ENCODE data around the gene KRT71. TPM values are rescaled to one million over a fixed set of nuclear protein-coding genes. Genes with fewer than 3 reads are reported as not detected.

The KRT71 gene
- polyA plus RNA-seq, 4 donors, result not detected

- WGBS, 3 donors, result 74 to 82% (median 81%) methylated on average over 8 of the region's 8 CpGs
- H3K36me3 ChIP-seq (ENCODE audit: control insufficient read depth in 3 of 3, insufficient read depth in 2 of 3, low read depth in 1 of 3, low read length in 3 of 3), result no peaks in the 10 kb centered on the region
- FAIRE-seq, result no peak
- H3K4me1 ChIP-seq (ENCODE audit: control insufficient read depth in 3 of 3, insufficient read depth in 2 of 3, low read depth in 1 of 3, low read length in 2 of 3), result peaks cover 0 to 3% (median 2%) of the 10 kb centered on the region in 3 donors
- no peak overlapping the region for H3K27ac ChIP-seq (ENCODE audit: low read depth in 1 of 3, low read length in 2 of 3)
- no peak for DNase-seq
- H3K9me3 ChIP-seq (ENCODE audit: control insufficient read depth in 2 of 2, insufficient read depth in 1 of 2, low read depth in 1 of 2, low read length in 1 of 2), result no peaks in the 10 kb centered on the region
- peaks cover 0 to 3% (median 0%) of the 10 kb centered on the region in 3 donors for H3K27me3 ChIP-seq (ENCODE audit: control insufficient read depth in 3 of 3, insufficient read depth in 3 of 3, low read length in 3 of 3)
- H3K4me3 ChIP-seq (ENCODE audit: low read depth in 1 of 3, low read length in 3 of 3), result no peak overlapping the region
Measured at GRCh38 chr12:52526511-52526951, 26.4 kb downstream of the KRT71 start.

- Histone ChIP-seq H3K36me3 (ENCODE audit: control insufficient read depth in 3 of 3, insufficient read depth in 2 of 3, low read depth in 1 of 3, low read length in 3 of 3) (no peaks in the 10 kb centered on the region), H3K27ac (ENCODE audit: low read depth in 1 of 3, low read length in 2 of 3) (no peak overlapping the region), H3K27me3 (ENCODE audit: control insufficient read depth in 3 of 3, insufficient read depth in 3 of 3, low read length in 3 of 3) (peaks cover 0 to 3% (median 0%) of the 10 kb centered on the region in 3 donors), H3K9me3 (ENCODE audit: control insufficient read depth in 2 of 2, insufficient read depth in 1 of 2, low read depth in 1 of 2, low read length in 1 of 2) (no peaks in the 10 kb centered on the region), H3K4me1 (ENCODE audit: control insufficient read depth in 3 of 3, insufficient read depth in 2 of 3, low read depth in 1 of 3, low read length in 2 of 3) (peaks cover 0 to 8% (median 2%) of the 10 kb centered on the region in 3 donors), H3K4me3 (ENCODE audit: low read depth in 1 of 3, low read length in 3 of 3) (no peak overlapping the region)
- WGBS, 3 donors, result 78 to 83% (median 81%) methylated on average over 13 of the region's 13 CpGs
- DNase-seq, result no peak
- no peak for FAIRE-seq
Measured at GRCh38 chr12:52525661-52526499, 27.1 kb downstream of the KRT71 start.

GRCh38 chr12:52524898-52525591 lies 27.9 kb downstream of the KRT71 start:
- WGBS, 3 donors, result 72 to 79% (median 73%) methylated on average over 5 of the region's 5 CpGs
- DNase-seq (no peak), FAIRE-seq (no peak)
- Histone ChIP-seq H3K27ac (ENCODE audit: low read depth in 1 of 3, low read length in 2 of 3) (no peak overlapping the region), H3K9me3 (ENCODE audit: control insufficient read depth in 2 of 2, insufficient read depth in 1 of 2, low read depth in 1 of 2, low read length in 1 of 2) (no peaks in the 10 kb centered on the region), H3K27me3 (ENCODE audit: control insufficient read depth in 3 of 3, insufficient read depth in 3 of 3, low read length in 3 of 3) (peaks cover 0 to 3% (median 0%) of the 10 kb centered on the region in 3 donors), H3K36me3 (ENCODE audit: control insufficient read depth in 3 of 3, insufficient read depth in 2 of 3, low read depth in 1 of 3, low read length in 3 of 3) (no peaks in the 10 kb centered on the region), H3K4me1 (ENCODE audit: control insufficient read depth in 3 of 3, insufficient read depth in 2 of 3, low read depth in 1 of 3, low read length in 2 of 3) (peaks cover 0 to 9% (median 2%) of the 10 kb centered on the region in 3 donors), H3K4me3 (ENCODE audit: low read depth in 1 of 3, low read length in 3 of 3) (no peak overlapping the region)

GRCh38 chr12:52524241-52524897 lies 28.6 kb downstream of the KRT71 start:
- Histone ChIP-seq H3K4me1 (ENCODE audit: control insufficient read depth in 3 of 3, insufficient read depth in 2 of 3, low read depth in 1 of 3, low read length in 2 of 3) (peaks cover 0 to 9% (median 2%) of the 10 kb centered on the region in 3 donors), H3K9me3 (ENCODE audit: control insufficient read depth in 2 of 2, insufficient read depth in 1 of 2, low read depth in 1 of 2, low read length in 1 of 2) (no peaks in the 10 kb centered on the region), H3K36me3 (ENCODE audit: control insufficient read depth in 3 of 3, insufficient read depth in 2 of 3, low read depth in 1 of 3, low read length in 3 of 3) (no peaks in the 10 kb centered on the region), H3K27ac (ENCODE audit: low read depth in 1 of 3, low read length in 2 of 3) (no peak overlapping the region), H3K27me3 (ENCODE audit: control insufficient read depth in 3 of 3, insufficient read depth in 3 of 3, low read length in 3 of 3) (peaks cover 0 to 3% (median 0%) of the 10 kb centered on the region in 3 donors), H3K4me3 (ENCODE audit: low read depth in 1 of 3, low read length in 3 of 3) (no peak overlapping the region)
- 72 to 89% (median 83%) methylated on average over 6 of the region's 6 CpGs for WGBS, 3 donors
- FAIRE-seq (no peak), DNase-seq (no peak)

- H3K27me3 ChIP-seq (ENCODE audit: control insufficient read depth in 3 of 3, insufficient read depth in 3 of 3, low read length in 3 of 3), result peaks cover 0 to 3% (median 0%) of the 10 kb centered on the region in 3 donors
- H3K36me3 ChIP-seq (ENCODE audit: control insufficient read depth in 3 of 3, insufficient read depth in 2 of 3, low read depth in 1 of 3, low read length in 3 of 3), result no peaks in the 10 kb centered on the region
- FAIRE-seq (no peak), DNase-seq (no peak)
- 86 to 91% (median 88%) methylated on average over 4 of the region's 4 CpGs for WGBS, 3 donors
- peaks cover 0 to 9% (median 2%) of the 10 kb centered on the region in 3 donors for H3K4me1 ChIP-seq (ENCODE audit: control insufficient read depth in 3 of 3, insufficient read depth in 2 of 3, low read depth in 1 of 3, low read length in 2 of 3)
- no peak overlapping the region for H3K27ac ChIP-seq (ENCODE audit: low read depth in 1 of 3, low read length in 2 of 3)
- H3K4me3 ChIP-seq (ENCODE audit: low read depth in 1 of 3, low read length in 3 of 3), result no peak overlapping the region
- no peaks in the 10 kb centered on the region for H3K9me3 ChIP-seq (ENCODE audit: control insufficient read depth in 2 of 2, insufficient read depth in 1 of 2, low read depth in 1 of 2, low read length in 1 of 2)
Measured at GRCh38 chr12:52523824-52524223, 29.1 kb downstream of the KRT71 start.

GRCh38 chr12:52522346-52523011 lies 30.5 kb downstream of the KRT71 start:
- 53 to 75% (median 61%) methylated on average over 10 of the region's 10 CpGs for WGBS, 3 donors
- Histone ChIP-seq H3K4me3 (ENCODE audit: low read depth in 1 of 3, low read length in 3 of 3) (no peak overlapping the region), H3K4me1 (ENCODE audit: control insufficient read depth in 3 of 3, insufficient read depth in 2 of 3, low read depth in 1 of 3, low read length in 2 of 3) (peaks cover 0 to 9% (median 2%) of the 10 kb centered on the region in 3 donors), H3K27ac (ENCODE audit: low read depth in 1 of 3, low read length in 2 of 3) (no peak overlapping the region), H3K9me3 (ENCODE audit: control insufficient read depth in 2 of 2, insufficient read depth in 1 of 2, low read depth in 1 of 2, low read length in 1 of 2) (no peaks in the 10 kb centered on the region), H3K27me3 (ENCODE audit: control insufficient read depth in 3 of 3, insufficient read depth in 3 of 3, low read length in 3 of 3) (peaks cover 0 to 3% (median 0%) of the 10 kb centered on the region in 3 donors), H3K36me3 (ENCODE audit: control insufficient read depth in 3 of 3, insufficient read depth in 2 of 3, low read depth in 1 of 3, low read length in 3 of 3) (no peaks in the 10 kb centered on the region)
- no peak for DNase-seq
- FAIRE-seq, result no peak

- Histone ChIP-seq H3K9me3 (ENCODE audit: control insufficient read depth in 2 of 2, insufficient read depth in 1 of 2, low read depth in 1 of 2, low read length in 1 of 2) (no peaks in the 10 kb centered on the region), H3K4me3 (ENCODE audit: low read depth in 1 of 3, low read length in 3 of 3) (no peak overlapping the region), H3K36me3 (ENCODE audit: control insufficient read depth in 3 of 3, insufficient read depth in 2 of 3, low read depth in 1 of 3, low read length in 3 of 3) (no peaks in the 10 kb centered on the region), H3K27ac (ENCODE audit: low read depth in 1 of 3, low read length in 2 of 3) (no peak overlapping the region), H3K4me1 (ENCODE audit: control insufficient read depth in 3 of 3, insufficient read depth in 2 of 3, low read depth in 1 of 3, low read length in 2 of 3) (peaks cover 0 to 9% (median 2%) of the 10 kb centered on the region in 3 donors), H3K27me3 (ENCODE audit: control insufficient read depth in 3 of 3, insufficient read depth in 3 of 3, low read length in 3 of 3) (peaks cover 0 to 3% (median 2%) of the 10 kb centered on the region in 3 donors)
- FAIRE-seq (no peak), DNase-seq (no peak)
- WGBS, 3 donors, result 72 to 75% (median 74%) methylated on average over 10 of the region's 10 CpGs
Measured at GRCh38 chr12:52521568-52522266, 31.2 kb downstream of the KRT71 start.

All from small intestine (tissue), 7 donors.